ENCODE data around the gene NRG3.
"Not testable (repeated sequence)": the region's sequence is repeated elsewhere in the genome, so short reads cannot be mapped to it uniquely, and the experiment has no call there.

The NRG3 gene

DNA sequence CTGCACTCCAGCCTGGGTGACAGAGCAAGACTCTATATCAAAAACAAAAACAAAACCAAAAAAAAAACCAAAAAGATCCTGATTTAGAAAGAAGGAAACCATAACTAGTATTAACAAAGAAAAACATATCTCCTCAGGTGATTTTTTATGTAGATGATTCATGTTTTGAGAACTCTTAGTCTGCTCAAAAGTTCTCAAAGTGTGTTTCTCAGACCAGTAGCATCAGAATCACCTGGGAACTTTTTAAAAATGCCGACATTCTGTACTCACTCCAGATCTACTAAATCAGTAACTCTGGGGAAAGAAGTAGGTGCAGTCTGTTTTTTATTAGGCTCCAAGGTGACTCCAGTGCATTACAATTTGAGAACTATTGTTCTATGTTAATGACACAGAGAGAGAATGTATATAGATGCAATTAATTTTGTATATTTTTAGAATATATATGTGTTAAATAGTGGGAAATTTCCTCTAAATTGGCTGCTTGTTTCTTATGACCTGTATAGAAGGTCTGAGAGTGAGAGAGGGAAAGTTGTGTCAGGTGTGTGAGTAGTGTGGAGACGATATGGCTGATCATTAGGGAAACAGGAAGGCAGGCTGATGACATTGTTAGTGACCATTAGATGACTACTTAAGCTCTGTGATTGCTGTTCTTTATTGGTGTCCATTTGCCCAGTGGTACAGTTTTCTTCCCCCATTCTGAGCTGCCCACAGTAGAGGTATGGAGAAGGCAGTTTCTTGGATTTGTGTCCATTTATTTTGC is 1075.0 kb downstream of the NRG3 start:
- no peak for DNase-seq

DNA sequence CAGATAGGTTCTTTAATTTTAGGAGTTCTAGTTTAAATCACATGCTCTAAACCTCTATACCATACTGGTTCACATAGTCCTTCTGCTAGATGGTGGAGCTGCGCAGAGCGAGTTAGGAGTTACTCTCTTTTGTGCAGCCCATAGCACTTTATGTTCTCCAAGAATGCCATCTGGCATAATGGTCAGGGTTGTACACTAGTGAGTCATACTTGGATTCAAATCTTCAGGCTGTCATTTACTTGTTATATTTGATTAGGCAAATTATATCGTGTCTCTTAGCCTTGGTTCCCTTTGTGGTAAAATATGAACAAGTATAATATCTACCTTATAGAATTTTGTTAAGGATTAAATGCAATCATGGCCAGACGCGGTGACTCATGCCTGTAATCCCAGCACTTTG is 1078.3 kb downstream of the NRG3 start:
- DNase-seq, result no peak

DNA sequence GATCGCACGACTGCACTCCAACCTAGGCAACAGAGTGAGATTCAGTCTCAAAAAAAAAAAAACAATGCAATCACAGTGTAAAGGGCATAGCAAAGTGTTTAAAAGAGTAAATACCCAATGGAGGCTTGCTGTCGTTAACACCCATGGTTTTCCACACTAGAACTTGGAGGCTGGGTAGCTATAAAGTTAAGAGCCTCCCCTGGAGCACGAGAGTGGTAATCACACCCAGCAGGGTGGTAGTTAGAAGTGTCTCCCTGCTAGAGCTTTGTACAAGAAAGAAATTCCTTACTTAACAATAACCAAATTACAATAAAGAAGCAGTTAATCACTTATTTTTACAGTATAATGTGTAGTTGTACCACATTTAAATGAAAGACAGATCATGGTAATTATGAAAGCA is 1078.9 kb downstream of the NRG3 start:
- DNase-seq, result no peak

DNA sequence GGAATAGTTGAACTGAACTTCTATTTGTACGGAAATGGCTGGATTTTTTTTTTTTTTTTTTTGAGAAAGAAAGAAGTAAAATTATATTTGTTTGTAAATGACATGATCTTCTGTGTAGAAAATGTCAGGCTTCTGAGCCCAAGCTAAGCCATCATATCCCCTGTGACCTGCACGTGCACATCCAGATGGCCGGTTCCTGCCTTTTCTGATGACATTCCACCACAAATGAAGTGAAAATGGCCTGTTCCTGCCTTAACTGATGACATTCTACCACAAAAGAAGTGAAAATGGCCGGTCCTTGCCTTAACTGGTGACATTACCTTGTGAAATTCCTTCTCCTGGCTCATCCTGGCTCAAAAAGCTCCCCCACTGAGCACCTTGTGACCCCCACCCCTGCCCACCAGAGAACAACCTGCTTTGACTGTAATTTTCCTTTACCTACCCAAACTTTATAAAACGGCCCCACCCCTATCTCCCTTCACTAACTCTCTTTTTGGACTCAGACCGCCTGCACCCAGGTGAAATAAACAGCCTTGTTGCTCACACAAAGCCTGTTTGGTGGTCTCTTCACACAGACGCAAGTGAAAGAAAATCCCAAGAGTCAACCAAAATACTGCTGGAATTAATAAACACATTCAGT is 1085.5 kb downstream of the NRG3 start:
- DNase-seq, result not testable (repeated sequence)

DNA sequence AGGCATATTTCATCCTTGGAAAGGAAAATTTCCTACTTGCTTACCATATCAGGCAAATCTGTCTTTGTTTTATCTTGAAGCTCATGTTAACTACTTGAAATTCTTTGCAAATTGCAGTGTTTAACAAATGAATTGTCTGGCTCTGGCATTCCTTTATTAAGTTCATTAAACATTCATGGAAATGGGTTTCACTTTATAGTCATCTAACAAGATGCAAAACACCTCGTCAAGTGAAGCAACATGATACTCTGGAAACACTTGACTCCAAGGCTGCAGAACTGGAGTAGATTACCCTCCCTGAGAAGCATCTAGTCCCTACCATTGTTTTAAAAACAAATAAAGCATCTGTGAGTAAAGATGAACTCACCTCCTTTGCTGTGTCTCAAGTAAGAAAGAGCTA is 1086.9 kb downstream of the NRG3 start:
- DNase-seq, result no peak

DNA sequence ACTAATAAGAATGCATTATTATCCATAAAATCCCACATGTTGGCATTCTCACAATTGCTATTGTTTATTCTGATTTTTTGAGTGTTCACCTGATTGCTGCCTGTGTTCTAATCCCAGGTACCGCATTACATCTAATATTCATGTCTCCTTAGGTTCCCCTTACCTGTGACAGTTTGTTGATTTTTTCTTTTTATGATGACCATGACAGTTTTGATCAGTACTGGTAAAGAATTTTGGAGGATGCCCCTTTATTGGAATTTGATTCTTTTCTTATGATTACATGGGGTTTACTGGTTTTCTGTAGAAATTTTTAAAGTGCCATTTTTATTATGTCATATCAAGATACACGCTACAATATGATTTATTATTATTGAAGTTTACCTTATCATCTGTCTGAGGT is 1091.1 kb downstream of the NRG3 start:
- DNase-seq, result no peak

DNA sequence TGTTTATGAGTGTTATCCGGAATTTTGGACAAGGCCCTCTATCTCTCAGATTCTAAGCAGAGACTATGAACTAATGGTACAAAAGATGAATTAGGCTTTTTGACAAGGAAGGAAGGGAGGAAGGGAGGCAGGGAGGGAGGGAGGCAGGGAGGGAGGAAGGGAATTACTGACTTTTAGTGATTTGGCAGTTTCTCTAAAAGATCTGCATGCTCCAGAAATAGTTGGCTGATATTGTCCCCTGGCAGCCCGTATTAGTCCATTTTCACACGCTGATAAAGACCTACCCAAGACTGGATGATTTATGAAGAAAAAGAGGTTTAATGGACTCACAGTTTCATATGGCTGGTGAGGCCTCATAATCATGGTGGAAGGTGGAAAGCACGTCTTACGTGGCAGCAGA is 1093.5 kb downstream of the NRG3 start:
- no peak for DNase-seq

DNA sequence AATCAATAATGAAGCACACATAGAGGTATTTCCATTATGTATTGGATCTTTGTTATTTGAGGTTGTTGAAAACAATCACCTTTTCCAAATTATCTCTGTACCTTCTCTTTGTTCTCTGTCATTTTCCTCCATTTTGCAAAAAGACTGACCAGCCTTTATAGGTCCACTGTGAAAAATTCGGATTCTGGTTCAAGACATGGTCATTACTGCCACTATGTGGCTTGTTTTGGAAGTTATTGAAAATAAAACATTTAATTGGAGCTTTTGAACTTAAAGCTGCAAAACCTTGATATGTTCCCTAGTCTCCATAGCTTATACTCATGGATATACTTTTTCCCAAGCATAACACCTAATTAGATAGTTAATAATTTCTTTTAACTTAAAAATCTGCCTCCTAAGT is 1094.4 kb downstream of the NRG3 start:
- DNase-seq, result no peak

DNA sequence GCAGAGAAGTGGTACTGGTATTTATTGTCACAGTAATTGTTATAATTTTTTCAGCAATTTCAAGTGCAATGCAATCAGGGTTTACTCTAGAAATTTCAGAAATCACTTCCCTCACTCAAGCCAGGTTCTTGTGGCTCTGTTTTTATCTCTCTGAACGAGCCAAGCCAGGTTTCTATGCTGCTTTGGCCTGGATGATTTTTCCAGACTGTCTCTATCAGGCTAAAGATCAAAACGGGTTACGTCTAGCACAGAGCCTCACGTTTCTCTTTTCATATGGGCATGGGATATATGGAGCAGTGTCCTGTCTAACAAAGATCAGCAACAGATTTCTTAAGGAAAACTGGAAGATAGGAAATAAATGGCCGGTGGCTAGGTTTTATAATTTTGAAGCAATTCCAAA is 1105.3 kb downstream of the NRG3 start:
- DNase-seq, result no peak

DNA sequence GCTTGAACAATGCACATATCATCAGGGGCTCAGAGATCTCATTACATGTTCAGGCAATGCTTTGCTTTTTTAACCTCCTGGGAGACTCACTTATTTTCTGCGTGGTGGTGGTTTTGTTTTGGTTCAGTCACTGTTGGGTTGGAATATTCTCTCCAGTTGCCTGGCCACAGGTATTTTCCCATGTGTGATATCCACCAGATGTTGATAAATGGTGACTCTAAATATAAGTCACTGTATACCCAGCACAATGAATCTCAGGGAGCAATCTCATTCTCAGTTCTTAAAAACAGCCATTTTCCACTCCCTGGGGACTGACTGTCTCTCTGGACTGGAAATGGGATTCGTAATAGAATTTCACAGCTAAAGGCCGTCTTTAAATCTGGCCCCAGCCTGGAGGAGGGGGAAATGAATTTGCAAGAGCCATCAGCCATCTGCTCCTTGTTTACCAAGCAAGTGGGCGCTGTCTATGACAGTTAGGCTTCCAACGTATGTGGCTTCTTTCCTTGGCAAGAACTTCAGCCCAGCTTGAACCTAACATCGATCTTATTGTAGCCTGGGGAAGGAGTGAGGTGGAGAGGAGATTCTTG is 1106.2 kb downstream of the NRG3 start:
- DNase-seq, result no peak

DNA sequence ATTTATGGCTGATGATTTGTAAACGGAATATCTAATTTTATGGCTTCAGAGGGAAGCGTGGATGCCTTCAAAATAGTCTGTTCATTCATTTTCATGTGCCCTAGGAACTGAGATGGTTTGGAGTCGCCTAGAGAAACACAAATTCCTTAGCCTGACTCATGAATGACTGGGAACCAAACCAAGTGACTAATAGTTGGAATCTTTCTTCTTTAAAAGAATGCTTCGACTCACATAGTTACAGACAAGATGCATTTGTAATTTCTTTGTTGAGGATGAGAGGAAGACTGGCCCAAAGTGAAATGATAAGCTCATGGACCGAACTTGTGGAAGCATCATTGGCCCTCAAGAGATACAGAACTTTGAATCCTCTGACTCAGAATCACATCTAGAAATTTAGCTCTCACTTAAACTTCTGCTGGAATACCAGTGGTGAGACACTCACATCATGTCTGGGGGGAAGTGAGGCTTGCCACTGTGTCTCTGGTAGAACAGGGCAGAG is 1107.2 kb downstream of the NRG3 start:
- DNase-seq, result no peak

DNA sequence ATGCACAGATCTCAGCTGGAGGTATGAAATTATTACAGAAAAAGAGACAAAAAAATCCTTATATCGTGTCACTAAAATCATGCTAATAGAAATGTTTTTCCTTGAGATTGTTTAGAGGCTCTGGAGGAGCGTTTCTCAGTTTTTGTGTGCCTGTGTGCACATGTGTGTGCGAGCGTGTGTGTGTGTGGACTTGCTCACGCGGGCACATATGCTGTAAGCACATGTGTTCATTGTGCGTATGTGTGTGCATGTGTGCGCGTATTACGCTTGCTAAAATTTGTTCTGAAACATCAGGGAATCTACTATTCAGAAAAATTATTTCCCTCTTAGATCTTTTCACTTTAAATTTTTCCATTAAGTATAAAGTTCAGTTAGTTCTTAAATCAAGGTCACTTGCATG is 1111.2 kb downstream of the NRG3 start:
- no peak for DNase-seq

DNA sequence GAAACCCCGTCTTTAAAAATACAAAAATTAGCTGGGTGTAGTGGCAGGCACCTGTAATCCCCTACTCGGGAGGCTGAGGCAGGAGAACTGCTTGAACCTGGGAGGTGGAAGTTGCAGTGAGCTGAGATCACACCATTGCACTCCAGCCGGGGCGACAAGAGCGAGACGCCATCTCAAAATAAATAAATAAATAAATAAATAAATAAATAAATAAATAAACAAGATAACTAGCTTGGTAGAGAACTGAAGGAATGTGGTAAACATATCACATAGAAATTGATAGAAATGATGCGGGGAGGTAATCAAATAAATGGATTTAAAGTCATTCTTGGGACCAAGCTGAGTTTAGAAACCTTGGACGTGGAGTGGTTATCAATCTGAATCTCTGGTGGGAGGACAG is 1131.5 kb downstream of the NRG3 start:
- not testable (repeated sequence) for DNase-seq

DNA sequence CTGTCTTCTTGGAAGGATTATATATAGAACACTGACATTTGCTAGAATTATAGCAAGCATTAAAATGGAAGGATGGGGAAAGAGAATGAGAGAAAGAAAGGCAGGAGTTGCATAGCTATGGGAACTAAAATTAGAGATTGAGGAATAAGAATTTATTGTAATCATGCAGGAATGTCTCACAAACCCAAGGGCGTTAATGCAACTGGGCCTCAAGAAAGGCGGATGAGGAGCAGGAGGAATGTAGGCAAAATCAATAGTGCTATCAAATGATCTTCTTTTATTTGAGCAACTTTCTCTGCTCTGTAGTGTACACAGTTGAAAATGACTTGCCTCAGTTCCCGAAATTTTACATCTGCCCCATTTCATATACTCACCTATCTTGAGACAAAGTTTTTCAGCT is 1132.5 kb downstream of the NRG3 start:
- DNase-seq, result no peak

DNA sequence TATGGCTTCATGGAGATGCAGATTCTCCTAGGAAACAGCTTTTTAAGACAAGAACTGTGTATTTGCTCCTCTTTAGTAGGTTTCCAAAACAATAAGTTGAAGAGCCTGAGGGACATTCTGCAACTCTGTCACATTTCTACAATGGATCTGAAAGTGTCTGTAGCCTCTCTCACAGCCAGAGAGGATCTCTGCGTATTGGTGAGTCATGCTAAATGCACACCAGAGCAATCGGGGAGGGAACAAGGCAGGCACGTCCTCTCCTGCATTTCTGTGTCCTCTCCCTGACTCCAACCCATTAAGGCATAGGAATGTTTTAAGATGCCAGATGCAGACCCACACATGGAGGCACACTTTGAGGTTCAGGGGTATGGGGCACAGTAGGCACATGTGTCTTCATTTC is 1137.9 kb downstream of the NRG3 start:
- DNase-seq, result no peak

DNA sequence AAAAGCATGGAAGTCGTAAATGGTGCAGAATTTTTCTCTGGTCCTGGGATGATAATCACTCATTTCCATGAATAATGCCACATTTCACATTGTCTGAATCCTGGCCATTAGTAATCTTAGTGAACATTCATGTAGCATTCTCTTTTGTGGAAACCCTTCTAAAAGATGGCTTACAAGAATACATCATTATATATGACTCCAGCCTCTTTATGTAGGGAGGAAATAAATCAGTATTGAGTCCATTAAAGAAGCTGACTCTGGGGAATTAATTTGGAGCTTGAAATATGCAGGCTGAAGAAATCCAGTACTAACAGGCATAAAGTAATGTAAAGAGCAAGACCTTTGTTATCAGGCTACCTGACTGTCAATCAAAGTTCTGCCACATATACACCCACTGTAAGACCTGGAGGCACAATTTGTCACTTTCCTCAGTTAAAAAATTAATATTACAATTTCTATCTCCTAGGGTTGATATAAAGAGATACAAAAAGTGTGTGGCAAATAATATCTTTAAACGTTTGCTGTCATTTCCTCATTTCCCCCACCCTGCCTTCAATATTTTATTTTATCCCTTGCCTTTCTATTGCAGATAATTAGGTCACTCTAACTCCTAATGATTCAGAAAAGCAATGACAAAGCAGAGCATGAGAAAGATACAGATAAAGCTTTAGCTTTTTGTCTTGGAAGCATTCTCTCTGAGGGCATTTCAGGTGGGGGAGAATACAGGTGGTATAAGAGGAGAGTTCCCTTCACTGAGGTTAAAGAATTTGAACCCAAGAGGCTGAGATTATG is 1142.3 kb downstream of the NRG3 start:
- no peak for DNase-seq

DNA sequence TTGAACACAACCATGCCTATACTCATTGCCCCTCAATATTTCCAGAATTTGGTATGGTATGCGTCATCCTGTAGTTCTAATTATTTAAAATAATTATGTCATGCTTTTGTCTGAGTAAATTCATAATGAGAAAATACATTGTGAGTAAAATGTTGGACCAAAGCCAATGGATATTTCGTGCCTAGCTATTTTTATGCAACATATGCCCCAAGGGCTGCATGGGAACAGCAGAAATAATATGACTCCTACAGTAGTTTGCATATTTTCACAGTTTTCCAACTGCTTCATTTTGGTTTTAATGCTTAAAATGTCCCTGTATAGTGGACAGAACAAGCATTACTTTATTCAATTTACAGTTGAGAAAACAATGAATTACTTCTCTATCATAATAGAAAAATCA is 1148.7 kb downstream of the NRG3 start:
- no peak for DNase-seq
